ACHN (cell line): ENCODE measurements around the gene MOB3B.

Experiments
- DNase-seq: peaks from one replicate; pipeline ENCODE4 v3.0.0-alpha.2; 2015
- in situ Hi-C: cut with HindIII; loops from 2 replicates; pipeline ENCODE4 v1.10.0; 2017; ENCODE audit warnings: low sequenced_read_pairs, low pct_ligation_motif_present, low pct_unique_long_range_greater_than_20kb

Gene MOB3B

DNA sequence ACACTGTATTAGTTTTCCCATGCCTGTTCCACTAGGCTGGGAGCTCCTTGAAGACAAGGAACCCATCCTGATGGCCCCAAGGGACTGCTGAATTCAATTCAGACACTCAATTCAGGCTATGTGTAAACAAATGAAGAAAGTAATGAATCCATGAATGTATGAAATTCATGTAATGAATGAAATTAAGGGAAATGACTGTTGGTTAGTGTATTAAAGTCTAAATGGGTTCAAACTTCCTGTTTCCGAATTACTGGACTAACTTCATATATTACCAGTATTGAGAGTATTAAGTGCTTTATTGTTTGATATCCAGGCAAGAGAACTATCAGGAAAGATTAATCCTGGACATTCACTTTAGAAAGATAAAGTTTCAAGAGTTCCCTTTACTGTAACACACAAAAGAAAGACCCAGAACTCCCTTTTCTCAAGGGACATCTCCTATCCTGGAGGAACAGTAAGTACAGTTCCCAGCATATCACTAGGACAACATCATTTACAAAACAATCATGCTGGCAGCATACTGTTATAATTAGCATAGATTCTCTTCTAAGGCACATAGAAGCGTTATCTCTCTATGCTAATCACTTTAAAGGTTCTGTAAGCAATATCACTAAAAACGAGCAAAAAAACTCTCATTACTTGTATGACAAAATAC, 34.0 kb downstream of the MOB3B start:
- in situ Hi-C loops: no loop called here
- no peak for DNase-seq

DNA sequence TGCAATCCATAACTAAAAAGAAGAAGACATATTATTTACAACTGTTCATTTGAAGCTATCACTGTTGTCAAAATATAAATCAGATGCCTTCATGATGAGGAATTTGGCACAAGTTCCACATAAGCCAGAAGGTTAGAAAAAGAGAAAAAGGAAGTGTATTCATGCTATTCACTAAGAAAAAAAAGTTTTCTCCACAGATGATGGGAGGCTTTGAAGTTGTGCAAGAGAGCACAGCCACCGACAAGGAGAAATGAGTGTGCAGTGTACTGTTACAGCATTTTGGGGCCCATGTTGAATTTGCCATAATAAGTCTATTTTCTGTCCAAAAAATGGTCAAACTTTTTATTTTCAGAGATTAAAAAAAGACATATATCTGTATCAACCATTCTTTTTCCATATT, 38.5 kb downstream of the MOB3B start:
- in situ Hi-C loops: no loop called here

DNA sequence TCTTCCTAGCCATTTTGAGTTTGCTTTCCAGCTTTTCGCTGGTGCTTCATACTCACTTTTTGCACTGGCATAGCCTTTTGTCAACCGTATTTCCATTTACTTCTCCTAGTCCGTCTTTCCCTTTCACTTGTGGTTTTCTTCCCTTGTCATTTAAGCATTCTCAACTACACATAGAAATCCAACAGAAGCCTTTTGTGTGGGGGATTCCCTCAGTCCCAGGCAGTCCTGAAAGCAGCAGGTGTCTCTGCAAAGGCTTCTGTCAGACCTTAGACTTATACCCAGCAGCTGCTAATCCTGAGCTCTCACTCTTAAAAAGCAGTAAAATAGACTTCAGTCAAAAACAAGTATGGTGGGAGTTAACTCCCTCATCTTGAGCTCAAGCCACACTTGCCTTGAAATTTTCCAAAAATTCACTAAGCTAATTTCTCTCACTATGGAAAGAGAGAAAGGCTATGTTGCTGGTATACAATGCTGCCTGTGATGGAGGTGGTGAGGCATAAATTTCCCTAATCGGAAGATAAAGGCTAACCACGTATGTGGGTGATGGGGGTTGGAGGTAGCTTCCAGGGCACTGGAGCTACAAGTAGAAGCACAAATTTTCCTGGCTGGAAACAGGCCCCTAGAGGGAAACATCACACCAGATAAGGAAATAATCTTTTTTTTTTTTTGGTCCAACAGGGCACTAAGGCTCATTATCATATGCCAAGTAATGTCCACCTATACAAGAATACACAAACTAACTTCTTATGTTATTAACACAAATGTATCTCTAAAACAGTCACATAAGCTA, 40.3 kb downstream of the MOB3B start:
- no peak for DNase-seq
- in situ Hi-C loops: no loop called here

More for the DNA sequence above, 38.5 kb downstream of the MOB3B start:
- DNase-seq: no peak

DNA sequence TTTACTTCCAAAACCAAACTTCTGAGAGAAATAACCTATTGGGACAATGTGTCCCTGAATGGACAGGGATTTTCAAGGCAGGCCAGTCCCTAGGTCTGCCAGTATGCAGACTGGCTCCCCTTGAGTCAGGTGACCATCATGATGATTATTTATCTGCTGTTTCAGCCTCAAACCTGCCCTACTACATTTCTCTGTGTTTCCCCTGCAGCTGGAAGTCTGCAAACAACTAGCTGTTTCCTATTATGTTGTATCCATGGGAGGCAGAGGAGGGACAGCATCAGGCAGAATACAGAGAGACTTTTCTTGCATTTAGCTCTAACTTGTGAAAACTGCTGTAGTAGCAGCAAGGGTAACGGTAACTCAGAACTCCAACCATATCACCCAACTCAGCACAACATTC, 41.7 kb downstream of the MOB3B start:
- DNase-seq: no peak
- in situ Hi-C loops: no loop called here

DNA sequence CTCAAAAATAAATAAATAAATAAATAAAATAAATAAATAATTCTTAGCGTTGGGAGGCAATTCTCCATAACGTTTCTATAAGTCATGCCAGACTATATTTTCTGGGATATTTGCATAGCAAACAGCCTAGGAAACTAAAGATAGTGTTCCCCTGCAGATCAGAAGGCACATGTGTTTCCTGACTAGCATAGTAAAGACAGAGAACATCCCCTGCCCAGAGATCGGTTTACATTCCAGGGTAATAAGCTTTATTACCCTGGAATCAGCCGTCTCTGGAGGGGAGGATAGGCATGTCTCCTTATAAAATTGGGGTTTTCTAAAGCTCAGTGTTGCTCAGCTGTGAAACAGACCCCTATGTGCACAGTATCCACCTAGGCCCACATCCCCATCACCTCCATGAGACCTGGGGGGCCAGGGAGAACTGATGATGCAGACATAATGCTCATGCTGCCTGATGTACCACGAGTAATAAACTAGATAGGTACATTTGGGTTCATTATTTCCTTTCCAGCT, 42.4 kb downstream of the MOB3B start:
- no peak for DNase-seq
- in situ Hi-C loops: no loop called here

DNA sequence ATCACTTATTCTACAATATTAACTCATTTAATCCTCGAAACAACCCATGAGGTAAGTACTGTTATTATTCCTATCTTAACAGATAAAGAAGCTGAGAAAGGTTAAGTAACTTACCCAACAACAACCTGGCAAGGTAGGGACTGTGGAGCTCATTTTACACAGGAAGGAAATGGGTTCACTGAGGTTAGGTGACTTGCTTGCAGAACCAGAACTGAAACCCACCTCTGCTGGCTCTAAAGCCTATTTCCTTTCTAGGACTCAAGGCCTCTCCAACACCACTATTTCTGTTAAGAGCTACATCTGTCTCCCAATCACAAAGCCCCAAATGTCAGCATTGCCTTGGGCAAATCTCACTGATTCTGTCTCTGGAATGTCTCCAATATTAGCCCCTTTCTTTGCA, 44.5 kb downstream of the MOB3B start:
- no peak for DNase-seq
- in situ Hi-C loops: no loop called here

DNA sequence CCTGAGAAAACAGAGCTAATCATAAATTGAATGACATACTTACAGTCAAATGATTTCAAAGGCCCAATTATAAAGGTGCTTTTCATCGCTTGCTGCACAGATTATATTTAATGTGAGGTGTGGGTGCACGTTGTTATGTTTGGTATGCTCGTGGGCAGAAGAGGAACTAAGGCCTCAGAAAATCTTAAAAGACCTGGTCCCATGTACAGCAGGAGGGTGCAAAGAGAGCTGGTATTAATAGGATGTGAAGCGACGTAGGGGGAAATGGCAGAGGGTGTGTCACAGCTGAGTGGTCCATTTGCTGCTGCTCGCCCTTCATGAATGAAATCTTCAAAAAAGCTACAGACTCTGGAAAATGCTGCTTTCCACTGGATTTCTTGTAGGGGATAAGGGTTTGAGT, 46.0 kb downstream of the MOB3B start:
- in situ Hi-C loops: no loop called here
- no peak for DNase-seq

DNA sequence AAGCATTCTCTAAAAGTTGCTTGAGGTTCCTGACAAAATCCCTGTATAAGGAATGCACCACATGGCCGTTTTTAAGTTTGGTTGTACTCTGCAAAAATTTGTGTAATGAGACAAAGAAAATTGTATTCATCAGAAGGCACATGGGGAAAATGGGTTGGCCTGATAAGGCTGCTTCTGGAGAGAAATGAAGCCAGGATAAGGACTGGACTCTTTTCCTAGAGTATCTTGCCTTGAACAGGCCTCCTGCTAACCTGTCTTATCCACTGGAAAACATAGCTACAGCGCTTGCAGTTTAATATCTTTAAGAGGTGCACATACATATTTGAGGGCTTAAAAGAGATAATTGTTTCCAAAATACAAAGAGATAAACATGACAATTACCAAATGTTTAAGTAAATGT, 46.9 kb downstream of the MOB3B start:
- in situ Hi-C loops: no loop called here

DNA sequence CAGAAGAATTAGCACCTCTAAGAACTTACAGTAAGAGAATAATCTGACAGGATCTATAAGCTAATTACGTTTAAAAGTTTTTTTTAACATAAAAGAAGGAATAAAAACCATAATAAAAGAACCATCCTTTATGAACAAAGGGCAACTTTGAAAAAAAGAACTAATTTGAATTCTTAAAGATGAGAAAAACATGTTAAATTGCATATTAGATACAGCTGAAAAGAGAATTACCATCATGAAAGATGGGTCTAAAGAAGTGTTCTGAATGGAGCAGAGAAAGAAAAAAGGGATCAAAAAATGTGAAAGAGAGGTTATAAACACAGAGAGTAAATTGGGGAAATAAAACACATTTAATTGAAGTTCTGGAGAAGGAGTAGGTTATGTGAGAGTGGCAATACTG, 51.3 kb downstream of the MOB3B start:
- in situ Hi-C loops: no loop called here

More for the DNA sequence above, 46.9 kb downstream of the MOB3B start:
- DNase-seq: no peak

DNA sequence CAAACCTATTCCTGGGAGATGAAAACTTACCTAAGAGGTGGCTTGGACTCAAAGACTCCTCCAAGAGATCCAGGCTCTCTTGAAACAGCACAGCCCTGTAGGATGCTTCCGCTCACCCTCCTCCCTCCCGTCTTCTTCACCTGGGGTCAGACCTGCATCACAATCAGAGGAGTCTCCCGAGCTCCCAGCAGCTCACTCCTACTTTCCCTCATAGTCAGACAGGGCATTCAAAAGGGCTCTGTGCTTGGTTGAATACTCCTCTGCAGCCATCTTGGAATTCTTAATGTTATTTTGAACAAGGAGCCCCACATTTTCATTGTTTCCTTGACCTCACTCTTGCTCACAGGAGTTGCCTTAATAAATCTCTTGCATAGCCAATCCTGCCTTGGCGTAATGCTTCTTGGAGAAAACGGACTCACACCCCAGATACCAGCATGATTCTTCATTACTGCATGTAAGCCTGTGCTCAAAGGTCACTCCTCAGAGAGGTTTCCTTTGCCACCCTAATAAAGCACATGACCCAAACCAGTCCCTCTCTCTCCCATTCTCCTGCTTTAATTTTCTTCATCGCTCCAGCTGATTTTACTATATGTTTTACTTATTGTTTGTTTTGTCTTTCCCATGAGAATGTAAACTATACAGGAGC, 52.6 kb downstream of the MOB3B start:
- in situ Hi-C loops: no loop called here

More for the DNA sequence above, 51.3 kb downstream of the MOB3B start:
- DNase-seq: no peak

DNA sequence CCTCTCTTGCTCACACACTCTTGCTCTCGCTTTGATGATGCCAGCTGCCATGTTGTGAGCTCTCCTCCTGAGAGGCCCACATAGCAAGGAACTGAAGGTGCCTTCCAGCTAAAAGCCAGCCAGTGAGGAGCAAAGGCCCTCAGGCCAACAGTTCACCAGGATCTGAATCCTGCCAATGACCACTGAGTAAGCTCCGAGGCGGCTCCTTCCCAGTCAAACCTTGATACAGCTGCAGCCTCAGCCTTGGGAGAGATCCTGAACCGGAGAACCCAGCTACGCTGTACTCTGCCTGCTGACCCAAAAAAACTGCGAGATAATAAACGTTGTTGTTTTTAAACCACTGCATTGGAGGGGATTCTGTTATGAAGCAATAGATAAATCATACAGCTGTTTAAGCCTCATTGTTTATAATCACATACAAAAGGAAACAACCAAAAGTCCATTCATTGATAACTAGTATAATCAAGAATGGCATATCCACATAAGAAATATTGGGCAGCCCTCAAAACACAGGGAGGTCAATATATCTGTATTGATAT, 54.5 kb downstream of the MOB3B start:
- in situ Hi-C loops: no loop called here
- DNase-seq: no peak

More for the DNA sequence above, 52.6 kb downstream of the MOB3B start:
- DNase-seq: no peak

DNA sequence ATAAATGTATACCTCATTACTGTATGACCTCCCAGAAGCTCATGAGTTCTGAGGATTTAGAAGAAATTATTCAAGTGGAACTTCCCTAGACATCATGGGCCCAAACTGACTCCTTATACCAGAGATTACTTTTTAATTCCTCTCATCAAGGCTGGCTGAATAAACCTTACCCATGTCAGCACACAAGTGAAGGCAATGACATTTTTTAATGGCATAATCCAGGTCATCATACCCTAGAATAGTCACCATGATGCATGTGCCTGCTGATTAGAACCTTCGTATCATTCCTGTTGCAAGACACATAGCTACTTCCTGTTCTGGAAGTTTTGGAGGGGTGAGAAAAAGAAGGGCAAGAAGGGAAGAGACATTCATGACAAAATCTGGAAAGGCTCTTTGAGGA, 55.3 kb downstream of the MOB3B start:
- in situ Hi-C loops: no loop called here
- DNase-seq: no peak

DNA sequence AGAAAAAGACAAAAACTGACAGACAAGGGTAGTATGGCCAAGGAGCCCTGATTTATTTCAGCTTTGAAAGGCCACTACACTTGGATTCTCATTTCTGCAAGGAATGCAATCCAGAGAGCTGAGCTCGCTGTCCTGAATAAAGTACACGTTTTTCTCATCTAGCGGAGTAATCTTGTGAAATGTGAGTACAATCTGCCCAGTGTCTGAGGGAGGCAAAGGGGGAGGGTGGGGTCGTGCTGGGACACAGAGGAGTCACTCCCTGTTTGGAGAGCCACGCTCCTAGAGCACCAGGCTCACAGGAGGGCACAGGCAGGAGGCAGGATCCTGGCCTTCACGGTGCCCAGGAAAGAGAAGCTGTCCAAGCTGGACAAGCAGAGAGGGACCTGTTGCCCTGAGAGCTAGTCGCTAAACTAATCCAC, 56.5 kb downstream of the MOB3B start:
- no peak for DNase-seq
- in situ Hi-C loops: no loop called here

DNA sequence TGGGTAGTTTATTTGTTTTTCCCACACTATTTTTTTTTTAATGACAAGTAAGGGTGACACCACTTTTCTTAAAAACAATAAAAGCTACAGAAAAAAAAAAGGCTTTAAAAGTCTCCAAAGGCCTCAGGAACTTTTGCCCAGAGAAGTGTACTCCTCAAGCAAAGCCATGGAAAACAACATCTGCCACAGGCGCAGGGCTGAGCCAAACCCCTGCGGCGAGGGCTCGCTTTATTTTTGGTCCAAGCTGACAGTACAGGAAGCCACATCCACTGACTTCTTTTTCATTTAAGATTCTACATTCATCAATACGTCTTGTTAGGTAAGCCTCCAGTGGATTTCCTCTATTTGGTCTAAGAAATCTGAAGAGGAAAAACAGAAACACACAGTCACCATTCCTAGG, 57.4 kb downstream of the MOB3B start:
- in situ Hi-C loops: no loop called here
- DNase-seq: no peak

DNA sequence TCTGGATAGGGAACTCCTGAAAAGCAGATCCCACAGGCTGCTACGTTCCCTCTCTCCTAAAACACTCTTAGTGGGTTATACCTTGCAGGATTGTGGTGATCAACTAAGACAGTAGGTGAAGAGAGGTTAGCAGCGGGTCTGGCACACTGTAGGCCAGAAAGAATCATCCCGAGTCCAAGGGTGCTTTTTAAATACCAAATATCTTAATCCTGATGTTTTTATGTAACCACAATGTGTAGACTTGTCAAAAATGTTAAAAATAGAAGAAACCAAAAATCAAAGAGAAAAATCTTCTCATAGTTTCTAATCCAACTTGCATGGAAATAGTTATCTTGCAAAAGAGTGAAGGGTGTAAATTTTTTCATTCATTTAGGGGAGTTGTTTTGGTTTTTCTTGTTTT, 57.8 kb downstream of the MOB3B start:
- no peak for DNase-seq
- in situ Hi-C loops: no loop called here

DNA sequence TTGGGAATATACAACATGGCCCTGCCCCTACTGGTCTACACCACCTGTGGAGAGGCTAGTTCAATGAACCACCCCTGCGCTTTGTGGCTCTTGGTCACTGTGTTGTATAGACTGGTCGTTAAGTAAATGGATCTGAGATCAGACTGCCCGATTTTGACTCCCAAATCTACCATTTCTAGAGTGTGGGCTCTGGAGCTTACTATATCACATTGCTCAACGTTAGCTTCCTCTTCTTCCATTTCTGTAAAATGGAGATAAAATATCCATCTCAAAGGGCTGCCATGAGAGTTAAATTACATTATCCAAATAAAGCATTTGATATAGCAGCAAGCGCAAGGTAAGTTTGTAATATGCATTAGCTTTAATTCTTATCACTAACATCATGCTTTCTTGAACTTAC, 58.2 kb downstream of the MOB3B start:
- in situ Hi-C loops: no loop called here
- DNase-seq: no peak

DNA sequence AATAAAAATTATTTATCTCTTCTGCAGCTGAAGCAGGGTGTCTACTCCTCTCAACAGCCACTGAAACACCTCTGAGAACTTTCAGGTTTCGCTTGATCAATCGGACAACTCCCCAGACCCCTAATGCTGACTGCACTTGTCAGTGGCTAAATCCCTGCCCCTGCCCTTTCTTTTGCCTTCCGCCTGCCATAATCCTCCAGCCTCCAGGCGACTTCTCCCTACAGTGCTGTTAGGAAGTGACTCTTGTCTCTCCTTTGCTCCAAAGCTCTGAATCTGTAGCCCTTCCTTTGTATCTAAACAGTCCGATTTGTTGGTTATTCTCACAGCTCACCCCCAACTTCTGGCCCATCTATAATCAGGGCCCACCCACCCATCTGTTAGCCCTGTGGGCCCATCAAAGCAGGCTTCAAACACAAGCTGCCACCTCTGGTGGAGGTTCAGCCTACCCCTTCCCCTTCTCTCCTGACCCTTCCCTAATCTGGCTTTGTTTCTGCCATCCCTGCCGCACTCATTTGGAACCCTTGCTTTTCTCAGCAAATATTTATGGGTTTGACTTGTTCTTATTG, 59.2 kb downstream of the MOB3B start:
- DNase-seq: no peak
- in situ Hi-C loops: no loop called here

DNA sequence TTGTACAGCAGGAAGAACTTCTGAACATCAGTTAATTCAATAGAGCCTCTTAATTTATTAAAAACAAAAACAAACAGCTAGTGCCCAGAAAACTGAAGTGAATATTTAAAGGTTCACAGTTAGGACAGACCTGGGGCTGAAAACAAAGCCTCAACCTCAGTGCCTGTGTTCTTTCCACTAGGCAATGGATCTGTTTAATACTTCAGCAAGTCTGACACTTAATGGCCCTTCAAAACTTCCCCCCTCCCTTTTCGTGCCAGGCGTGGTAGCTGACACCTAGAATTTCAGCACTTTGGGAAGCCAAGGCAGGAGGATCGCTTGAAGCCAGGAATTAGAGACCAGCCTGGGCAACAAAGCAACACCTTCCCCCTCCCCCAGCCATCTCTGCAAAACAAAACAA, 60.1 kb downstream of the MOB3B start:
- DNase-seq: no peak
- in situ Hi-C loops: no loop called here
